ENCODE measurements around the gene TEF.

GRCh38 chr22:41382098-41382578 is 396 bp downstream of the TEF start:
- TF ChIP-seq, protein P1, sequence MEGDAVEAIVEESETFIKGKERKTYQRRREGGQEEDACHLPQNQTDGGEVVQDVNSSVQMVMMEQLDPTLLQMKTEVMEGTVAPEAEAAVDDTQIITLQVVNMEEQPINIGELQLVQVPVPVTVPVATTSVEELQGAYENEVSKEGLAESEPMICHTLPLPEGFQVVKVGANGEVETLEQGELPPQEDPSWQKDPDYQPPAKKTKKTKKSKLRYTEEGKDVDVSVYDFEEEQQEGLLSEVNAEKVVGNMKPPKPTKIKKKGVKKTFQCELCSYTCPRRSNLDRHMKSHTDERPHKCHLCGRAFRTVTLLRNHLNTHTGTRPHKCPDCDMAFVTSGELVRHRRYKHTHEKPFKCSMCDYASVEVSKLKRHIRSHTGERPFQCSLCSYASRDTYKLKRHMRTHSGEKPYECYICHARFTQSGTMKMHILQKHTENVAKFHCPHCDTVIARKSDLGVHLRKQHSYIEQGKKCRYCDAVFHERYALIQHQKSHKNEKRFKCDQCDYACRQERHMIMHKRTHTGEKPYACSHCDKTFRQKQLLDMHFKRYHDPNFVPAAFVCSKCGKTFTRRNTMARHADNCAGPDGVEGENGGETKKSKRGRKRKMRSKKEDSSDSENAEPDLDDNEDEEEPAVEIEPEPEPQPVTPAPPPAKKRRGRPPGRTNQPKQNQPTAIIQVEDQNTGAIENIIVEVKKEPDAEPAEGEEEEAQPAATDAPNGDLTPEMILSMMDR (IDR thresholded peaks at IDR 0.05) = no peak
- no peak for TF ChIP-seq POLR2A (IDR thresholded peaks at IDR 0.05)
